Caki2 (cell line): ENCODE measurements around the gene SPATA2L. TPM values are rescaled to one million over a fixed set of nuclear protein-coding genes. Genes with fewer than 3 reads are reported as not detected.
"Not testable (repeated sequence)": the region's sequence is repeated elsewhere in the genome, so short reads cannot be mapped to it uniquely, and the experiment has no call there.

Experiments used
- DNase-seq: peaks from one replicate; pipeline ENCODE4 v3.0.0-alpha.2; 2015; ENCODE audit warnings: low read depth
- in situ Hi-C: cut with HindIII; loops from 2 replicates; pipeline ENCODE4 v1.10.0; 2016; ENCODE audit warnings: low sequenced_read_pairs, low pct_unique_long_range_greater_than_20kb, mixed read lengths
- total RNA-seq: library from RNA; depleted of rRNA; stranded (reverse); fragments of >200 nt; shearing (Covaris generic); gene quantifications from 2 replicates; pipeline ENCODE4 v1.2.3, GENCODE V29; 2014; ENCODE audit warnings: low replicate concordance

SPATA2L gene
- total RNA-seq, 1 experiment from 2014 or later = 26.2 TPM

DNA sequence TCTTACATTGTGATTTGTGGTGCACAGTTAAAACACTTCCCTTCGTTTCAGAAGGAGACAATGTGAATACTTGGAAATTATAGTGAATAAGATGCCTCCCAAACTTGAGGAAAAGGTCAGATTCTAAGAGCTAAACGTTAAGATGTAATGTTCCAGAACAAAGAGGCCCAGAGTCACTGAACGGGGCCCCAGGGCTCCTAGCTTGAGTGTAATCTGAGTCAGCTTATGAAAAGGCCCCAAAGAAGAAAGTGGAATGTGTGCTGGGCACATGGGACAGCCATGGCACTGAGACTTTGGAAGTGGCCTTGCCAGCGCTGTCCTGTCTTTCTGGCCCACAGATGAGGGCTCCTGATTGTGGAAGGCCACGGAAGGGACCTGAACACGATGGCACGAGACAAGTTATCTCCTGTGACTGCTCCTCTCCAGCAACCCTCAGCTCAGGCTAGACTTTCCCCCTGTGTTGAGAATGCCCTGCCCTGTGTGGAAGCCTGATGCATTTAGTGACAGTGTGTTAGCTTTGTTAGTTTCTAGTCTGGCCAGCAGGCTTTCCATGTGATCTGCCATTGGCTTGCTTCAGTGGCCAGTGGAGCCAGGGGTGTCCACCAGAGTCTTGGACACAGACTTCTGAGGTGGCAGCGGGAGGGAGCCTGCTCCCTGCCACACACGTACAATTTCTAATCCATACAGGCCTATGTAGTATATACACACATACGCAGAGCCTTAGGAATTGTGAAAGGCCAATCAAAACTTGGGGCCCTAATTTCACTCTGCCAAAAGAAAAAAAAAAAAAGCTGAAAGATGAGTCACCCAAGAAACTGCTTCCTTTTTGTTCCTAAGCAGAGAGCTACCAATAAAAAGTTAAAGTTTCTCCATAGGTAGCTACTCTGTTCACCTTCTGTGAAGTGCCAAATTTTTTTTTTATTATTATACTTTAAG lies 30.7 kb downstream of the SPATA2L start:
- peak; percentile 31 for DNase-seq
- in situ Hi-C loops = no loop called here

- no peak for DNase-seq
- in situ Hi-C loops = no loop called here
These were observed 31.8 kb downstream of the SPATA2L start for GRCh38 chr16:89669755-89670154.

- DNase-seq = no peak
- in situ Hi-C loops = no loop called here
These were observed 32.7 kb downstream of the SPATA2L start for GRCh38 chr16:89668790-89669158.

- no peak for DNase-seq
- in situ Hi-C loops = no loop called here
These were observed 33.9 kb downstream of the SPATA2L start for GRCh38 chr16:89667633-89668032.

GRCh38 chr16:89667000-89667399 lies 34.5 kb downstream of the SPATA2L start:
- in situ Hi-C loops, DNase-seq: not testable (repeated sequence)

GRCh38 chr16:89664238-89664637 lies 37.3 kb downstream of the SPATA2L start:
- in situ Hi-C loops, DNase-seq: not testable (repeated sequence)

DNA sequence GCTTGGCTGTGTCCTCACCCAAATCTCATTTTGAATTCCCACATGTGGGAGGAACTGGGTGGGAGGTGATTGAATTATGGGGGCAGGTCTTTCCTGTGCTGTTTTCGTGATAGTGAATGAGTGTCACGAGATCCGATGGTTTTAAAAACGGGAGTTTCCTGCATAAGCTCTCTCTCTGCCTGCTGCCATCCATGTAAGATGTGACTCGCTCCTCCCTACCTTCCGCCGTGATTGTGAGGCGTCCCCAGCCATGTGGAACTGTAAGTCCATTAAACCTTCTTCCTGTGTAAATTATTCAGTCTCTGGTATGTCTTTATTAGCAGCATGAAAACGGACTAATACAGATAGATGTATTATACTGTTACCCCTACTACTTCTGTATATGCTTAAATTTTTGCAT lies 40.3 kb downstream of the SPATA2L start:
- in situ Hi-C loops = no loop called here
- no peak for DNase-seq

DNA sequence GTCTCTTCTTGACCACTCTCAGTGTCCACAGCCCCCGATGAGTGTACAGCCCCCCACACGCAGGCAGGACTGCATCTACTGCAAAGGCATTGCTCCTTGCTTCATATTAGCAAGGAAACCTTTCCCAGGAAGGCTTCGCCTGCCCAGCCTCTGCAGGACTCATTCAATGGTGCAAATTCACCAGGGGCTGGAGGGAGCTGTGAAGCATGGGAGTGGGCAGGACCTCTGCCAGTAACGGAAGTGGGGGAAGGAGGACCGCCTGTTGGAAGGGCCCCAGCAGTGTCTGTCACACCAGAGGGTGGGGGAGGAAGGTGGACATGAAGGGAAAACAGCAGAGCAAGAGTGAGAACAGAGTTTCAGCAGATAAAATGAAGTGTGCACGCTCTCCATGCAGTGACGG lies 41.4 kb downstream of the SPATA2L start:
- DNase-seq = no peak
- in situ Hi-C loops = no loop called here

GRCh38 chr16:89658221-89658879 lies 43.2 kb downstream of the SPATA2L start:
- no peak for DNase-seq
- in situ Hi-C loops = no loop called here

DNA sequence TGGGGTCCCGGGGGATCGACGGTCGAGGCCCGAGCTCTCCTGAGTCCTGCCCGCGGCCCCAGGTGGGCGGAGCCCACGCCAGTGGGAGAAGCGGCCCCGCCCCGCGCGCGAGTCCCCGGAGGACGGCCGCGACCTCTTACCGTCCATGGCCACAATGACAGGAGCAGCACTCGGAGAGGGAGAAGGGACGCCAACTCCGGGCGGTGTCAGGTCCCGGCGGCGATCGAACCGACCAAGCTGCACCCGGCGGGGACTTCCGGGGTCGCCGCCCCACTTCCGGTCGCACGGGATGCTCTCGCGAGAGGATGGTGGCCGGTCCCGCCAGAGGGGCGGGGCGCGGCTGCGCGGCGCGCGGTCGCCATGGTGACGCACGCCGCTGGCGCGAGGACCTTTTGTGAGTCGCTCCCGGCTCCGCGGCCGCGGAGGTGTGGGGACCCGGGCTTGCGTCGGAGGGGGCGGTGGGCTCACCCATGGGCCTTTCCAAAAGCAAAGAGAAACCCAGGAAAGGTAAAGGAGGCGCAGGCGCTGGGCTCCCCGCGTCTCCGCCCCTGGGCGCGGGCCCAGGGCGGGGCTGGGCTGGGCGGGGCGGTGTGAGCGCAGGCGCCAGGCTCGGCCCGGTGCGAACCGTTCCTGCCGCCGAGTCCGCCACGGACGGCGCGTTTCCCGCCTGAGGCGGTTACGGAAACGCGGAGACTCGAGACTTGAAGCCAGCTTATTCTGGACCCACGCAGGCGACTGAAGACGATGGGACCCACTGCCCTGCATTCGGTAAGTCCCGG lies 43.9 kb downstream of the SPATA2L start, which contains the start of the genes CHMP1A and SPATA33:
Gene CHMP1A, minus strand, starts transcription at position 267 of the 779 bp plus-strand sequence. Its CDS starts 120 bp downstream, at position 147.
Gene SPATA33, plus strand, starts transcription at position 395 of the 779 bp plus-strand sequence. Its CDS starts 76 bp downstream, at position 471.
- DNase-seq = peak; percentile 90
- in situ Hi-C loops = no loop called here

DNA sequence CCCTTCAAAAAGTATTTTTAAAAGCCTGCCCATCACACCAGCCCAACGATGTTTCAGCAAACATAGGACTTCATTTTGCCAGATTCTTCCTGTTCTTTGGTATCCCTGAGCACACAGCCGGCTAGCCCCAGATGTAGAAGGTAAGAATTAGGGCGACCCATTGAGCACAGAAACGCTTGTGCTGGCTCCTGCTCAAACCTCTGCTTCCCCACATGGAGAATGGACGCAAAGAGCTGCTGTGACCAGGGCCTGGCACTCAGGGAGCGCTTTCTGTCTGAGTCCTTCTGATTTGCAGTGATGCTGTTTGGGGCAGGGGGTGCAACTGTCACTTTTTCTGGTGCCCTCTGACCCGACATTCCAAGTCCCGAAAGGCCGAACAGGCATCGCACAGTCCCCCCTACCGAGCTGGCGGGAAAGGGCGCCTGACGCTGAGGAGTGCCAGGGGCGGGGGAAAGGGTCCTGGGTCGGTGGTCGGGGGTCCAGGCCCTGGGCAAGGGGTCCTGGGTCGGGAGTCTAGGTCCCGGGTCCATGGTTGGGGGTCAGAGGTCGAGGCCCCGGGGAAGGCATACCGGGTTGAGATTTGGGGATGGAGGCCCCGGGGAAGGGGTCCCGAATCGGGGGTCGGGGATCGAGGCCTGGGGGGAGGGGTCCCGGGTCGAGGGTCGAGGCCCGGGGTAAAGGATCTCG lies 44.9 kb downstream of the SPATA2L start:
- no peak for DNase-seq
- in situ Hi-C loops = no loop called here

- DNase-seq = no peak
- in situ Hi-C loops = no loop called here
These were observed 46.4 kb downstream of the SPATA2L start for GRCh38 chr16:89655062-89655643.

GRCh38 chr16:89653656-89654295 lies 47.7 kb downstream of the SPATA2L start:
- in situ Hi-C loops = no loop called here

GRCh38 chr16:89651584-89651983 lies 49.9 kb downstream of the SPATA2L start:
- DNase-seq = no peak
- in situ Hi-C loops = no loop called here

More at GRCh38 chr16:89653656-89654295, 47.7 kb downstream of the SPATA2L start:
- no peak for DNase-seq

GRCh38 chr16:89646906-89647305 lies 54.6 kb downstream of the SPATA2L start:
- no peak for DNase-seq
- in situ Hi-C loops = no loop called here
